PC-3 (cell line): ENCODE results near the gene CDC45.

Experiments used
- CTCF ChIP-seq: fragments of 300-600 bp; sonication (generic); conservative IDR thresholded peaks from 2 replicates; pipeline ENCODE4 v1.5.1; 2017; ENCODE audit warnings: antibody characterized with exemption, low read depth, mild to moderate bottlenecking, low read length
- EZH2 ChIP-seq: fragments of 300-600 bp; sonication (generic); IDR thresholded peaks from one replicate; pipeline ENCODE4 v1.6.1; 2017; ENCODE audit warnings: antibody characterized with exemption, mild to moderate bottlenecking, low read length; ENCODE audit not compliant: unreplicated experiment
- EZH2phosphoT487 ChIP-seq: fragments of 300-600 bp; sonication (generic); IDR thresholded peaks from 2 replicates; pipeline ENCODE4 v1.6.1; 2018; ENCODE audit warnings: mild to moderate bottlenecking, antibody characterized with exemption, low read length, borderline replicate concordance

- TF ChIP-seq CTCF (no peak), EZH2 (no peak), EZH2phosphoT487 (no peak)
Observed at GRCh38 chr22:19472233-19472632, 7.5 kb upstream of the CDC45 start.
